Endodermal cell (in vitro differentiated cells): Measurements from ENCODE around the gene RAB17. TPM values are rescaled to one million over a fixed set of nuclear protein-coding genes. Genes with fewer than 3 reads are reported as not detected.
A peak's percentile ranks its signal among the peaks of the same experiment; 100 is the strongest.

Source experiments
- DNase-seq: peaks from one replicate; pipeline ENCODE4 v3.0.0-alpha.2; 2017
- H3K27ac ChIP-seq: 2 replicates; pipeline ENCODE4 v1.5.1; 2013; ENCODE audit warnings: mild to moderate bottlenecking, low read depth, low read length, moderate library complexity
- H3K27me3 ChIP-seq: 2 replicates; pipeline ENCODE4 v1.6.1; 2013; ENCODE audit warnings: mild to moderate bottlenecking, low read length, moderate library complexity; ENCODE audit not compliant: insufficient read depth, control insufficient read depth, poor library complexity, severe bottlenecking
- H3K36me3 ChIP-seq: 2 replicates; pipeline ENCODE4 v1.7.0; 2013; ENCODE audit warnings: mild to moderate bottlenecking, low read length, moderate library complexity; ENCODE audit not compliant: control insufficient read depth, insufficient read depth
- H3K4me1 ChIP-seq: one replicate; pipeline ENCODE4 v1.7.0; 2013; ENCODE audit warnings: low read length; ENCODE audit not compliant: control insufficient read depth, insufficient read depth
- H3K4me3 ChIP-seq: 2 replicates; pipeline ENCODE4 v1.5.1; 2013; ENCODE audit warnings: mild to moderate bottlenecking, low read length, moderate library complexity
- H3K9ac ChIP-seq: 2 replicates; pipeline ENCODE4 v1.6.1; 2013; ENCODE audit warnings: mild to moderate bottlenecking, low read length, moderate library complexity; ENCODE audit not compliant: poor library complexity, severe bottlenecking; ENCODE audit errors: extremely low read depth
- H3K9me3 ChIP-seq: 2 replicates; pipeline ENCODE4 v1.6.1; 2013; ENCODE audit warnings: mild to moderate bottlenecking, low read length, moderate library complexity; ENCODE audit not compliant: control insufficient read depth
- H3K27ac Mint-ChIP-seq: 2 replicates; pipeline ENCODE4 v1.8.0; 2020; ENCODE audit warnings: mixed read lengths
- H3K27me3 Mint-ChIP-seq: 2 replicates; pipeline ENCODE4 v1.8.0; 2021; ENCODE audit warnings: mild to moderate bottlenecking, mixed read lengths; ENCODE audit not compliant: insufficient read depth
- H3K36me3 Mint-ChIP-seq: 2 replicates; pipeline ENCODE4 v1.8.0; 2020; ENCODE audit warnings: low read depth, mixed read lengths
- H3K4me1 Mint-ChIP-seq: 2 replicates; pipeline ENCODE4 v1.8.0; 2020; ENCODE audit warnings: mixed read lengths
- H3K4me3 Mint-ChIP-seq: 2 replicates; pipeline ENCODE4 v1.8.0; 2020; ENCODE audit warnings: mild to moderate bottlenecking, moderate library complexity, mixed read lengths
- H3K9me3 Mint-ChIP-seq: 2 replicates; pipeline ENCODE4 v1.8.0; 2020; ENCODE audit warnings: mild to moderate bottlenecking, mixed read lengths
- WGBS, 2 experiments: methylation state at CpG; one replicate each; pipeline versions ENCODE4 v1.1.5 to v1.1.7; 2013; ENCODE audit warnings: missing lambda C conversion rate in 2 of 2, mixed read lengths in 1 of 2; ENCODE audit not compliant: insufficient coverage in 1 of 2, insufficient read length in 1 of 2; 5-methylcytosine and 5-hydroxymethylcytosine counted together
- total RNA-seq, 2 donors: library from RNA; stranded (reverse); fragmentation: NEBNext Ultra II Directional in 1 of 2; extraction: Animal tissue kit (Norgen Biotek cat#: 25700) in 1 of 2; gene quantifications; 2 replicates in 1 of 2; 3 replicates in 1 of 2; pipeline ENCODE4 v1.2.1, GENCODE V29; 2021
- TF ChIP-seq, protein P1 (sequence below): fragments of 200-600 bp; sonication (generic); conservative IDR thresholded peaks from 2 replicates; pipeline ENCODE4 v1.5.0; 2021; ENCODE audit warnings: antibody characterized with exemption, mild to moderate bottlenecking

Gene RAB17
- total RNA-seq, 2 donors from 2014 or later, result 235 to 369 TPM

DNA sequence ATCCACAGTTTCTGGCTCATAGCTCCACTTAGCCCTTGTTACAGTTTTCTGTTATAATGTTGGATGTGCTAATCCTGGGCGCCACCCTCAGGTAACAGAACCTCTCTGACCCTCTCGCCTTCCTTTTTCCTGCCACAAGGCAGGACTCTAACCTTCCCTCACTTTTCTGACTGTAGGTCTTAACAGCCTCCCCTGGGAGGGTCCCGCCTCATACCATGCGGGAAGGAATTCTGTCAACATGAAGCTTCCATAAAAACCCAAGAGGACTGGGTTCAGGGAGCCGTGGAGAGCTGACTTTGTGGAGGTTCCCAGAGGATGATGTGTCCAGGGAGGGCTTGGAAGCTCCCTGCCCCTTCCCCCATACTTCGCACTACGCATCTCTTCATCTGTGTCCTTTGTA lies 11.9 kb upstream of the RAB17 start:
- peaks cover 37% of the 10 kb centered on the region for H3K36me3 ChIP-seq
- Mint-ChIP-seq H3K4me1 (peaks cover 63% of the 10 kb centered on the region), H3K27ac (peak overlapping the region; percentile 92), H3K27me3 (no peaks in the 10 kb centered on the region), H3K4me3 (peak overlapping the region; percentile 2), H3K36me3 (peaks cover 24% of the 10 kb centered on the region), H3K9me3 (peaks cover 34% of the 10 kb centered on the region)
- TF ChIP-seq, protein P1, sequence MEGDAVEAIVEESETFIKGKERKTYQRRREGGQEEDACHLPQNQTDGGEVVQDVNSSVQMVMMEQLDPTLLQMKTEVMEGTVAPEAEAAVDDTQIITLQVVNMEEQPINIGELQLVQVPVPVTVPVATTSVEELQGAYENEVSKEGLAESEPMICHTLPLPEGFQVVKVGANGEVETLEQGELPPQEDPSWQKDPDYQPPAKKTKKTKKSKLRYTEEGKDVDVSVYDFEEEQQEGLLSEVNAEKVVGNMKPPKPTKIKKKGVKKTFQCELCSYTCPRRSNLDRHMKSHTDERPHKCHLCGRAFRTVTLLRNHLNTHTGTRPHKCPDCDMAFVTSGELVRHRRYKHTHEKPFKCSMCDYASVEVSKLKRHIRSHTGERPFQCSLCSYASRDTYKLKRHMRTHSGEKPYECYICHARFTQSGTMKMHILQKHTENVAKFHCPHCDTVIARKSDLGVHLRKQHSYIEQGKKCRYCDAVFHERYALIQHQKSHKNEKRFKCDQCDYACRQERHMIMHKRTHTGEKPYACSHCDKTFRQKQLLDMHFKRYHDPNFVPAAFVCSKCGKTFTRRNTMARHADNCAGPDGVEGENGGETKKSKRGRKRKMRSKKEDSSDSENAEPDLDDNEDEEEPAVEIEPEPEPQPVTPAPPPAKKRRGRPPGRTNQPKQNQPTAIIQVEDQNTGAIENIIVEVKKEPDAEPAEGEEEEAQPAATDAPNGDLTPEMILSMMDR, result no peak
- H3K9ac ChIP-seq, result no peak overlapping the region
- no peaks in the 10 kb centered on the region for H3K27me3 ChIP-seq
- H3K4me1 ChIP-seq, result peaks cover 33% of the 10 kb centered on the region
- peaks cover 23% of the 10 kb centered on the region for H3K9me3 ChIP-seq
- peak; percentile 75 for DNase-seq
- H3K27ac ChIP-seq, result no peak overlapping the region
- peak overlapping the region; percentile 73 for H3K4me3 ChIP-seq
- 77 to 94% methylated on average over 3 to 7 of the region's 7 CpGs for WGBS, 2 experiments

DNA sequence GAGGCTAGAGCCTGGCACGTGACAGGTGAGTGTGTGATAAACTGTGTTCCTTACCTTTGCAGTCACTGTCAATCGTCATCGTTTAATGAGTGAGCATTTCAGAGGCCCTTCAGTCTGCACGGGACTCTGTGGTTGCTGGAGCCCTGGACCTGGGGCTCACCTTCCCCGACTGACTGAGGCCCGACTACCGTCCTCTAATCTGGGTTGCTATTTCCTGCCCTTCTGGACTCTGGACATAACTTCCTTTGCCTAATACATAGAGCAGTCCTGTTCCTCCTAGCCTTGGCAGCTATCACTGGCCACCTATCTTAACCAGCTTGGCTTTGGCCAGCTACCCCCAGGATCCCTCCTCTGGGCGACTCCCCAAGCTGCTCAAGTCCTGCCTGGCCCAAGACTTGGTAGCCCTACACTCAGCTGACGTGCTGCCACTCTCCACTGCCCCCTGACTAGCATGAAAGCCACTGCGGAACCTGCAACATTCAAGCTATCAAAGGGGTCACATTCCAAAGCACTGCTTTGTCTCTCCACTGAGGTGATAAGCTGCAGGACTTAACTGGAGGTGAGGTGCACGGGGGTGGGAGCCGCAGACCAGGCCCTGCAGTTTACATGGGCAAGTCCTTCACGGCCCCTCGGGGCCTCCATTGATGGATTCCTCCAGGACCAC lies 11.1 kb upstream of the RAB17 start:
- H3K9ac ChIP-seq, result no peak overlapping the region
- peaks cover 36% of the 10 kb centered on the region for H3K36me3 ChIP-seq
- H3K9me3 ChIP-seq, result peaks cover 21% of the 10 kb centered on the region
- H3K36me3 Mint-ChIP-seq, result peaks cover 17% of the 10 kb centered on the region
- WGBS, 2 experiments, result 67 to 68% methylated on average over 10 to 14 of the region's 14 CpGs
- H3K4me3 Mint-ChIP-seq, result peak overlapping the region; percentile 35
- peaks cover 66% of the 10 kb centered on the region for H3K4me1 Mint-ChIP-seq
- peak; percentile 93 for DNase-seq
- H3K9me3 Mint-ChIP-seq, result peaks cover 26% of the 10 kb centered on the region
- peaks cover 33% of the 10 kb centered on the region for H3K4me1 ChIP-seq
- no peaks in the 10 kb centered on the region for H3K27me3 ChIP-seq
- TF ChIP-seq, protein P1, result peak; percentile 69
- no peak overlapping the region for H3K27ac ChIP-seq
- peak overlapping the region; percentile 97 for H3K27ac Mint-ChIP-seq
- no peaks in the 10 kb centered on the region for H3K27me3 Mint-ChIP-seq
- peak overlapping the region; percentile 57 for H3K4me3 ChIP-seq

DNA sequence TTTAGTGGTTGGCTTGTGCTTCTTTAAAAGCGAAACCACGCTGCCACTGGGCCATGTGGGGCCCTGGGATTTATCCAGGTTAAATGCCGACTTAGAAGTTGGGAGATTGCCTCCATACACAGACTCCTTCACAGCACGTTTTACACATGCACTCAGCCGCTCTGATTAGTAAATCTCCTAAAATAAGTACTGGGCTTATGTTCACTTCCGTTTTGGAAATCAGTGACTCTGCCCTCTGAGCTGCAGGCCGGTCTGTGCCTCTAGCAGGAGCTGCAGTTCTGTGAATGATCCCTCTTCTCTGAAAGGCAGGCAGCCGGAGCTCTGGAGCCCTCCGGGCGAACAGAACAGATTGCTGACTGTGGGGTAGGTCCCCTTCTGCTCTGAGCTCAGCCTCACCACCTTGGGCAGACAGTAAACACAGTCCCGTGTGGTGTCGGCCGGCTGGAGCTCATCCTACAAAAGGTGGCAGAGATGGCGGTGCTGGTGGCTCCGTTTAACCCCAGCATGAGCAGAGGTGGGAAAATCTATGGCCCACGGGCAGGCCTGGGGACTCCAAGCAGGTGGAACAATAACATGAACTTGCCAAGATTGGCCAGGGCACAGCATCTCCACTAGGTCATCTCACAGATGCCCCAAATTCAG lies 9.8 kb upstream of the RAB17 start:
- 91 to 97% methylated on average over 12 to 16 of the region's 16 CpGs for WGBS, 2 experiments
- TF ChIP-seq, protein P1, result no peak
- DNase-seq, result peak; percentile 53
- H3K27ac ChIP-seq, result no peak overlapping the region
- peak overlapping the region; percentile 97 for H3K27ac Mint-ChIP-seq
- H3K9ac ChIP-seq, result no peak overlapping the region
- H3K27me3 Mint-ChIP-seq, result no peaks in the 10 kb centered on the region
- H3K4me3 Mint-ChIP-seq, result no peak overlapping the region
- no peak overlapping the region for H3K4me3 ChIP-seq
- peaks cover 33% of the 10 kb centered on the region for H3K4me1 ChIP-seq
- H3K27me3 ChIP-seq, result no peaks in the 10 kb centered on the region
- H3K9me3 Mint-ChIP-seq, result peaks cover 14% of the 10 kb centered on the region
- H3K36me3 Mint-ChIP-seq, result peaks cover 15% of the 10 kb centered on the region
- peaks cover 26% of the 10 kb centered on the region for H3K36me3 ChIP-seq
- peaks cover 67% of the 10 kb centered on the region for H3K4me1 Mint-ChIP-seq
- peaks cover 9% of the 10 kb centered on the region for H3K9me3 ChIP-seq
